ENCODE results near the gene AK1. TPM values are rescaled to one million over a fixed set of nuclear protein-coding genes. Genes with fewer than 3 reads are reported as not detected.

Gene AK1
- total RNA-seq, 1 experiment from 2014 or later, result 31.6 TPM

- Histone ChIP-seq H2BK15ac (ENCODE audit: low read depth, low read length) (no peak overlapping the region), H3K4me2 (ENCODE audit: insufficient read depth, insufficient read length, low read length) (no peak overlapping the region), H4K8ac (replicated peaks; ENCODE audit: insufficient read length, low read depth, low read length) (no peak overlapping the region), H3K56ac (ENCODE audit: insufficient read length, low read depth, low read length) (no peak overlapping the region), H4K5ac (ENCODE audit: insufficient read length, low read depth, low read length) (no peak overlapping the region), H3K23me2 (ENCODE audit: insufficient read length, low read depth, low read length, poor library complexity, severe bottlenecking) (peaks cover 3% of the 10 kb centered on the region), H4K20me1 (ENCODE audit: control insufficient read depth, insufficient read depth, insufficient read length) (no peaks in the 10 kb centered on the region), H3K23ac (ENCODE audit: insufficient read length, low read depth, low read length) (no peak overlapping the region), H3K9me3 (ENCODE audit: control insufficient read depth, low read depth, low read length) (no peaks in the 10 kb centered on the region), H2BK120ac (ENCODE audit: low read depth, low read length, poor library complexity, severe bottlenecking) (no peak overlapping the region), H2AK5ac (ENCODE audit: insufficient read length, low read length) (no peak overlapping the region), H3K79me1 (ENCODE audit: insufficient read depth, low read depth, low read length, poor library complexity, severe bottlenecking) (no peaks in the 10 kb centered on the region), H4K91ac (ENCODE audit: insufficient read length, low read depth, low read length) (no peak overlapping the region), H3K18ac (ENCODE audit: insufficient read length, low read depth, low read length) (no peak overlapping the region), H3K14ac (ENCODE audit: insufficient read depth, low read length) (no peak overlapping the region), H3K79me2 (ENCODE audit: insufficient read depth, low read length) (no peaks in the 10 kb centered on the region), H3K27ac (ENCODE audit: insufficient read length, low read depth, low read length) (no peak overlapping the region), H2BK20ac (ENCODE audit: low read depth, low read length, poor library complexity, severe bottlenecking) (no peak overlapping the region), H2BK12ac (ENCODE audit: insufficient read length, low read depth, low read length) (no peak overlapping the region), H3K9ac (ENCODE audit: extremely low read depth, insufficient read length, low read length) (no peak overlapping the region), H3K4me1 (ENCODE audit: insufficient read depth, low read length) (no peaks in the 10 kb centered on the region), H3K4ac (ENCODE audit: low read depth, low read length) (no peak overlapping the region), H3T11ph (ENCODE audit: low read length) (no peak overlapping the region), H2BK5ac (ENCODE audit: insufficient read length, low read length) (no peak overlapping the region), H3K27me3 (ENCODE audit: insufficient read depth, low read length) (no peaks in the 10 kb centered on the region), H2AFZ (ENCODE audit: low read length) (no peak overlapping the region)
- DNase-seq, result no peak
- TF ChIP-seq CTCF (conservative IDR thresholded peaks at IDR 0.05), result no peak
- Mint-ChIP-seq H3K4me3 (no peak overlapping the region), H3K9me3 (no peaks in the 10 kb centered on the region), H3K27me3 (ENCODE audit: low read depth) (no peaks in the 10 kb centered on the region; the same call in none of the 2 replicates), H3K4me1 (peaks cover 2 to 9% of the 10 kb centered on the region in 2 experiments; a peak in 2 of 4 replicates), H3K36me3 (ENCODE audit: insufficient read depth in 1 of 3, low read depth in 3 of 3) (no peaks in the 10 kb centered on the region), H3K27ac (peak overlapping the region in 1 of 3 experiments; percentile 77; a peak in 2 of 7 replicates)
- no CpG with 5 or more reads among the region's 11 CpGs for WGBS (ENCODE audit: extremely low coverage, insufficient read length, low lambda C conversion rate)
Observed at GRCh38 chr9:127856094-127856728, 21.3 kb downstream of the AK1 start.

All from H9 (cell line).